Measurements from ENCODE around the gene TBCD.

GRCh38 chr17:82751571-82752370 is at the start of gene TBCD:
- TF ChIP-seq SP1 (IDR thresholded peaks at IDR 0.05) (no peak; the same call in 1 of the 2 replicates), NFRKB (IDR thresholded peaks at IDR 0.05) (no peak), SUZ12 (IDR thresholded peaks at IDR 0.05) (no peak), FOXK2 (IDR thresholded peaks at IDR 0.05) (no peak), FOXA1 (IDR thresholded peaks at IDR 0.05) (no peak), HDGF (IDR thresholded peaks at IDR 0.05; ENCODE audit: borderline replicate concordance) (no peak), FOXM1 (IDR thresholded peaks at IDR 0.05; ENCODE audit: borderline replicate concordance) (no peak), BHLHE40 (IDR thresholded peaks at IDR 0.05; ENCODE audit: borderline replicate concordance) (no peak), PKNOX1 (IDR thresholded peaks at IDR 0.05) (no peak), ZNF384 (IDR thresholded peaks at IDR 0.05) (no peak), TARDBP (IDR thresholded peaks at IDR 0.05) (peak; percentile 55; the same call in 1 of the 2 replicates), ELF4 (IDR thresholded peaks at IDR 0.05) (no peak), CTBP1 (IDR thresholded peaks at IDR 0.05; ENCODE audit: borderline replicate concordance) (no peak), ARNT (IDR thresholded peaks at IDR 0.05) (no peak)

All from HEK293T (cell line).